Nephron (organoid): ENCODE data around the gene KRTAP10-6.
"Not testable (repeated sequence)": the region's sequence is repeated elsewhere in the genome, so short reads cannot be mapped to it uniquely, and the experiment has no call there.

ENCODE experiments used
- H3K27ac Mint-ChIP-seq, 3 experiments: 2 replicates each; pipeline ENCODE4 v1.8.0; 2020; ENCODE audit warnings: mixed read lengths in 3 of 3, mild to moderate bottlenecking in 2 of 3, moderate library complexity in 1 of 3
- H3K27me3 Mint-ChIP-seq: 2 replicates; pipeline ENCODE4 v1.8.0; 2021; ENCODE audit warnings: low read depth, mild to moderate bottlenecking, moderate library complexity, mixed read lengths
- H3K36me3 Mint-ChIP-seq: 2 replicates; pipeline ENCODE4 v1.8.0; 2020; ENCODE audit warnings: low read depth, mixed read lengths
- H3K4me1 Mint-ChIP-seq: 2 replicates; pipeline ENCODE4 v1.8.0; 2020; ENCODE audit warnings: mixed read lengths
- H3K4me3 Mint-ChIP-seq, 3 experiments: 2 replicates each; pipeline ENCODE4 v1.8.0; 2020; ENCODE audit warnings: mild to moderate bottlenecking in 3 of 3, mixed read lengths in 3 of 3, moderate library complexity in 2 of 3
- H3K9me3 Mint-ChIP-seq: 2 replicates; pipeline ENCODE4 v1.8.0; 2020; ENCODE audit warnings: mixed read lengths
- CTCF ChIP-seq, 3 experiments: fragments of 200-600 bp; sonication (generic); IDR thresholded peaks; one replicate each; pipeline ENCODE4 v1.5.0; 2021; ENCODE audit warnings: antibody characterized with exemption in 3 of 3; ENCODE audit not compliant: unreplicated experiment in 3 of 3

Gene KRTAP10-6

GRCh38 chr21:44595524-44595923 is 3.2 kb upstream of the KRTAP10-6 start:
- no peaks in the 10 kb centered on the region for H3K36me3 Mint-ChIP-seq
- H3K4me3 Mint-ChIP-seq, result no peak overlapping the region
- H3K27me3 Mint-ChIP-seq, result peaks cover 20% of the 10 kb centered on the region
- H3K27ac Mint-ChIP-seq, result no peak overlapping the region
- peaks cover 11% of the 10 kb centered on the region for H3K4me1 Mint-ChIP-seq
- peaks cover 5% of the 10 kb centered on the region for H3K9me3 Mint-ChIP-seq
- no peak for TF ChIP-seq CTCF (IDR thresholded peaks at IDR 0.05; ENCODE audit: unreplicated experiment in 3 of 3)

- Mint-ChIP-seq H3K36me3 (no peaks in the 10 kb centered on the region), H3K4me1 (peaks cover 11% of the 10 kb centered on the region), H3K27me3 (peaks cover 17% of the 10 kb centered on the region), H3K9me3 (peaks cover 5% of the 10 kb centered on the region), H3K4me3 (no peak overlapping the region), H3K27ac (no peak overlapping the region)
- no peak for TF ChIP-seq CTCF (IDR thresholded peaks at IDR 0.05; ENCODE audit: unreplicated experiment in 3 of 3)
These were observed 2.2 kb upstream of the KRTAP10-6 start for GRCh38 chr21:44594406-44594916.

DNA sequence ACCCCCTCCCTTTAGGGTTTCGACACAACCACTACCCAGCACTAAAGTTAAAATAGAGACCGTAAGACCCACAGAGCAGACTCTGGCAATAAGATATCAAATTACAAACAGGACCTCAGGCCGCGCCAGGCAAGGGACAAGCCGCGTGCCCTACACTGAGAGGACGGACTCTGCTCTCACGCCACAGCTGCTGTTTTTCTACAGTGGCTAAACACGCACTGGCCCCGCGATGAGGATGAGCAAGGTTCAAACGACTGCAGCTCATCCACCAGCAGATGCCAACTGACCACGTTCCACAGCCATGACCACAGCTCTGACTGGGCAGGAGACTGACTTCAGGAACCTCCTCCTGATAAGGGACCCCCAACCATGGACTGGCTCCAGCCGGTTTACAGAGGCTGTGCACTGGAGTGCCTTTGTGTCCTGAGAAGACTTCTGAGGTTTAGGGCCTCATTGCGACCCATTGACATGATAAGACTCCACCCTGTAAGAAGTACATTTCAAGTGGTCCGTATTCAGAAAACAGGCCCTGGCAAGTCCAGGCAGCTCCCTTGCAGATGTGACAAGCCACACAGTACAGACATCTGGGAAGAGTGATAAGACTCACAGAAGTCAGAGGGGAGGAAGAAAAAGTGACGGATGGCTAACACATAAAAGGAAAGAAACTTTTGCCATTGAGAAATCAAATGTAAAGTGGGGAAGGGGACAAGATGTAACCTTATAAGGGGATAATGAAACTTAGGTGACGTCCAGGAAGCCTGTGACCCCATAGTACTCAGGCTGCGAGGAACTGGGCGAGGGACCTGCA is 1.5 kb upstream of the KRTAP10-6 start:
- TF ChIP-seq CTCF (IDR thresholded peaks at IDR 0.05; ENCODE audit: unreplicated experiment in 3 of 3), result no peak
- Mint-ChIP-seq H3K36me3 (no peaks in the 10 kb centered on the region), H3K27ac (no peak overlapping the region), H3K9me3 (peaks cover 4% of the 10 kb centered on the region), H3K4me1 (peaks cover 11% of the 10 kb centered on the region), H3K27me3 (peaks cover 17% of the 10 kb centered on the region), H3K4me3 (peak overlapping the region in 1 of 3 experiments; percentile 21)

GRCh38 chr21:44591801-44592130 is 539 bp downstream of the KRTAP10-6 start:
- H3K9me3 Mint-ChIP-seq, H3K36me3 Mint-ChIP-seq, H3K4me3 Mint-ChIP-seq, H3K27ac Mint-ChIP-seq: not testable (repeated sequence)
- peaks cover 11% of the 10 kb centered on the region for H3K4me1 Mint-ChIP-seq
- H3K27me3 Mint-ChIP-seq, result peaks cover 30% of the 10 kb centered on the region

DNA sequence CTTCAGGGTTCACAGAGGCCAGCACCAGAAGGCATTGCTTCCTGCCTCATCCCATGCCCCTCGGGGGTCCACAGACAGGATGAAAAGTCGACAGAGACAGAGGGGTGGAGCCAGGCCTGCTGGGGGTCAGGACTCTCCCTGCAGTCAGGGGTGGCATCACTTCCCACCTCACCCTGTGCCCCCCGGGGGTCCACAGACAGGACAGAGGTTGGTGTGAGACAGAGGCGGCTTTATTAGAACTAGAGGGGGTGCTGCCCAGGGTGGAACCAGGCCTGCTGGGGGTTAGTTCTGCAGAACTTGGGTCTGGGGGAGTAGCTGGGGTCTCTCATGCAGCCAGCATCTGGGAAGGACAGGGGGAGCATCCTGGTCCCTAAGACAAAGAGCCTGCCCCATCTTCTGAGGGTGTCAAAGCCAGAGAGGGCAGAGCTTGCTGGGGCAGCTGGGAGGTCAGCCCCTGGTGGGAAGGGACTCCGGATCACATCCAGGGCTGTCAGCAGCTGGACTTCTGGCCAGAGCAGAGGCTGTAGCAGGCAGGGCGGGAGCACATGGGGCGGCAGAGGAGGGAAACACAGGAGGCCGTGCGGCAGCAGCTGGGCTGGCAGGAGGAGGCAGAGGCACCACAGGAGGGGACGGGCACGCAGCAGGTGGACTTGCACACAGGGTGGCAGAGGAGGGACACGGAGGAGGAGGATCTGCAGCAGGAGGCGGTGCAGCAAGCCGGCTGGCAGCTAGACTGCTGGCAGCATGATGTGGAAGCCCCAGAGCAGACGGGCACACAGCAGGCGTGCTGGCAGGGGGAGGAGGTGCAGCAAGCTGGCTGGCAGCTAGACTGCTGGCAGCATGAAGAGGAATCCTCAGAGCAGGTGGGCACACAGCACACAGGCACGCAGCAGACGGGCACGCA is 1.2 kb downstream of the KRTAP10-6 start:
- Mint-ChIP-seq H3K9me3 (peaks cover 11% of the 10 kb centered on the region), H3K27me3 (peaks cover 33% of the 10 kb centered on the region), H3K4me1 (peaks cover 11% of the 10 kb centered on the region)
- H3K36me3 Mint-ChIP-seq, H3K27ac Mint-ChIP-seq, H3K4me3 Mint-ChIP-seq: not testable (repeated sequence)

- peaks cover 13% of the 10 kb centered on the region for H3K9me3 Mint-ChIP-seq
- no peak overlapping the region for H3K27ac Mint-ChIP-seq
- peaks cover 11% of the 10 kb centered on the region for H3K4me1 Mint-ChIP-seq
These were observed 2.0 kb downstream of the KRTAP10-6 start for GRCh38 chr21:44590311-44590721.

More at GRCh38 chr21:44590311-44590721, 2.0 kb downstream of the KRTAP10-6 start:
- peaks cover 36% of the 10 kb centered on the region for H3K27me3 Mint-ChIP-seq
- H3K4me3 Mint-ChIP-seq, result no peak overlapping the region
- no peaks in the 10 kb centered on the region for H3K36me3 Mint-ChIP-seq
- TF ChIP-seq CTCF (IDR thresholded peaks at IDR 0.05; ENCODE audit: unreplicated experiment in 3 of 3), result no peak
